Duodenal mucosa (tissue), 2 donors: ENCODE results near the gene MOB3A.

ENCODE experiments used
- H3K27ac ChIP-seq: one replicate; pipeline ENCODE4 v1.7.0; 2013; ENCODE audit warnings: low read depth, low read length
- H3K27me3 ChIP-seq, 2 donors: one replicate each; pipeline ENCODE4 v1.7.0; 2013; ENCODE audit warnings: low read length in 2 of 2, control low read depth in 1 of 2; ENCODE audit not compliant: insufficient read depth in 2 of 2, control insufficient read depth in 1 of 2
- H3K36me3 ChIP-seq, 2 donors: one replicate each; pipeline ENCODE4 v1.7.0; 2013; ENCODE audit warnings: low read length in 2 of 2, control low read depth in 1 of 2; ENCODE audit not compliant: insufficient read depth in 2 of 2, control insufficient read depth in 1 of 2
- H3K4me1 ChIP-seq, 2 donors: one replicate each; pipeline ENCODE4 v1.7.0; 2013; ENCODE audit warnings: low read length in 2 of 2, control low read depth in 1 of 2; ENCODE audit not compliant: insufficient read depth in 2 of 2, control insufficient read depth in 1 of 2
- H3K4me3 ChIP-seq, 2 donors: one replicate each; pipeline ENCODE4 v1.7.0; 2013; ENCODE audit warnings: low read length in 2 of 2, low read depth in 1 of 2
- H3K9ac ChIP-seq, 2 donors: one replicate each; pipeline ENCODE4 v1.7.0; 2013; ENCODE audit warnings: low read length in 2 of 2, low read depth in 1 of 2
- H3K9me3 ChIP-seq, 2 donors: one replicate each; pipeline ENCODE4 v1.7.0; 2013; ENCODE audit warnings: low read length in 2 of 2, control low read depth in 1 of 2; ENCODE audit not compliant: control insufficient read depth in 1 of 2

The MOB3A gene

DNA sequence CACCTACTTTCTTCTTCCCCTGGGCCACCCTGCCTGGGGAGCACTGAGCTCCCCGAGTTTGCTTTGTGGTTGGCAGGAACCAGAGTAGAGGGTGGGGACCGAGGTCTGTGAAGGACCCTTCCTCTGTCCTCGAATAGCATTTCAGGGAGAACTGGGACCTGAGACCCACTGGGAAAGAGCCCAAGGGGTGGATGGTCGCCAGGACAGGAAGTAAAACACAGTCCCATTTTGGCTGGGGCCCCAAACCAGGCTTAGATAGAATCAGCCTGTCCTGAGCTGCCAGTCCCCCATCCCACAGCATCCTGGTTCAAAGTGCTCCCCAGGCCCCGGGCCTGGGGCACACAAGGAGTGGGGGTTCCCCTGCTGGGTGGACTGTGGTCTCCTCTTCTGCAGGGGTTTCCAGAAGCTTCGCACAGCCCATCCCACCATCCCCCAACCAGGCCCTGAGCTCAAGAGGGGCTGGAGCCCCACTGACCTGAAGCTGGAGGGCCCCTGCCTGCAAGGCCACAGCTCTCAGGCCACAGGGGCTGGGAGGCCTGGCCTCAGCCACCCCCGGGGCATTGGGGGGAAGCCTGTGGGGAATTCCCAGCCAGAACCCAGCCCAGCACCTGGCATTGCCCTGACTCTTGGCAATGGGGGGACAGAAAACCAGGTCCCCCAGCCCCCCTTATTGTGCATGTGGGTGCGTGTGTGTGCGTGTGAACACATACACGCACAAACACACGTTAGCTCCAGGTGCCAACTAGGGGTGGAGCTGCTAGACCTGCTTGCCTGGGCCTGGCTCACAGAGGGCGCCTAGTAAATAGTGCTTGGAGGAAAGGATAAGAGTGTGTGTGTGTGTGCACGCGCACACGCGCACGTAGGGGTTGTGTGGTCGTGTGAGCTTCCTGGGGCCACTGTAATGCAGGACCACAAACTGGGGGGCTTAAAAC, 44.1 kb downstream of the MOB3A start:
- peak overlapping the region in 1 of 2 donors; percentile 56 for H3K4me3 ChIP-seq
- H3K27ac ChIP-seq = peak overlapping the region; percentile 90
- no peaks in the 10 kb centered on the region for H3K9me3 ChIP-seq
- H3K27me3 ChIP-seq = no peaks in the 10 kb centered on the region
- peak overlapping the region; percentile 57 to 80 for H3K9ac ChIP-seq
- H3K36me3 ChIP-seq = peaks cover 0 to 7% of the 10 kb centered on the region in 2 donors
- peaks cover 51 to 61% of the 10 kb centered on the region in 2 donors for H3K4me1 ChIP-seq

DNA sequence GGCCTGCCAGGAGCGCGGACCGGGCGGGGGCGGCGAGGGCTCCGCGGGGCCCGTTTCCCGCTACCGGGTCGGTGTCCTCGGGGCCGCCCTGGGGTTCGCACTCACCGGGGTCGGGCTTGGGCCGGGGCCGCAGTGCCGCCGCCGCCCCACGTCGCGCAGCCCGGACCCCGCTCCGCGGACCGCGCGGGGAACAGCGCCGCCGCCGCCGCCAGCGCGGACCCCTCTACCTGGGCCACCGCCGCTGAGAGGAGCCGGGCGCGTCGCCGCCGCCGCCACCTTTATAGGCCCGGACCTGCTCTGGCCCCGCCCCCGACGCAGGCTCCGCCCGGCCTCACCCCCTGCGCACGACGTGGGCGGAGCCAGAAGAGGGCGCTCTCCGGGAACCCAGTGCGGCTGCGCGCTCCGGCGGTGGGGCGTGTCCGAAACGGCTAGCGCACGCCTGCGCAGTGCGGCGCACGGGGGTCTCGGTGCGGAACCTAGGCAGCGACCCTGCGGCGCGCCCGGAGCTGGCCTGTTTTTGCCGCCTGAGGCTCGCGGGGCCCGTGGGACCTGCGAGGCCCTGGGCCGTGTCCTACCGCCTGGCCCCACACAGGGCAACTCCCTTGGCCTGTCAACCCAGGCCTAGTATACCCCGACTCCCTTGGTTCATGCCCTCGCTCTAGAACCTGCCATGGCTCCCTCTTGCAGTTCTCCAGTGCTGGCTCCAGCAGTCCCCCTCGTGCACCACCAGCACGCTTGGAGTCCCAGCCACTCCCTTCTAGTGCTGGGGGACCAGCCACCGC, 44.9 kb downstream of the MOB3A start, which contains the start of gene MKNK2:
TSS of gene MKNK2 (minus strand) at position 254 of the 782 bp plus-strand sequence. CDS start 393 bp downstream, outside the sequence.
- Histone ChIP-seq H3K27me3 (no peaks in the 10 kb centered on the region), H3K9me3 (no peaks in the 10 kb centered on the region), H3K4me3 (peak within 1 kb of the TSS; percentile 91 to 94), H3K4me1 (peaks cover 55 to 63% of the 10 kb centered on the region in 2 donors), H3K36me3 (peaks cover 6 to 12% of the 10 kb centered on the region in 2 donors), H3K9ac (peak within 1 kb of the TSS; percentile 98 to 100), H3K27ac (peak within 1 kb of the TSS; percentile 96)

DNA sequence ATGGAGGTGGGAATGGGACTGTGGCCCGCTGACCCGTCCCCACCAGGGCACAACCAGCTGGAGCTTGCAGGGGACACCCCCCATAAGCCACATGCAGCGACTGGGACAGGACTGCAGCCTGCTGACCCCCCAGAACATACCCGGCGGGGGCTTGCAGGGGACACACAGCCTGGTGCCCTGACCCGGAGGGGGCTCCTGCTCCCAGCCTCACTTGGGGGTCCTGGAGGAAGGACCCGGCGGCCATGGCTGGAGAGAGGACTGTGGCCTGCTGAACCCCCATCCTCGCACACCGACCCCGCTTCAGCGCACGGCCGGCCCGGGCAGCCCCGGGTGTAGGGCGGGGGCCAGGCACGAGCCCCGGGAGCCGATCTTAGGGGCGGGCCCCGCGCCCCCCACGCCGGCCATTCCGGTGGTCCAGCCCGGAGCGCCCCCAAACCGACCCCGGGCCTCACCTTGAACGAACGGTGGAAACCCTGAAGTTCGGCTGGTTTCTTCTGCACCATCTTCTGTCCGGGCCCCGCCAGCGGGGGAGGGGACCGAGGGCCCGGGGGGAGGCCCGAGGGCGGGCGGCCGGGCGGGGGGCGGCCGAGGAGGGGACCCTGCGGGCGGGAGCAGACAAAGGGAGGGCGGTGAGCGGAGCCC, 45.7 kb downstream of the MOB3A start:
- Histone ChIP-seq H3K36me3 (peaks cover 11 to 19% of the 10 kb centered on the region in 2 donors), H3K9ac (peak overlapping the region; percentile 98 to 100), H3K27me3 (no peaks in the 10 kb centered on the region), H3K4me3 (peak overlapping the region; percentile 91 to 94), H3K27ac (peak overlapping the region; percentile 96), H3K9me3 (no peaks in the 10 kb centered on the region), H3K4me1 (peaks cover 52 to 62% of the 10 kb centered on the region in 2 donors)

DNA sequence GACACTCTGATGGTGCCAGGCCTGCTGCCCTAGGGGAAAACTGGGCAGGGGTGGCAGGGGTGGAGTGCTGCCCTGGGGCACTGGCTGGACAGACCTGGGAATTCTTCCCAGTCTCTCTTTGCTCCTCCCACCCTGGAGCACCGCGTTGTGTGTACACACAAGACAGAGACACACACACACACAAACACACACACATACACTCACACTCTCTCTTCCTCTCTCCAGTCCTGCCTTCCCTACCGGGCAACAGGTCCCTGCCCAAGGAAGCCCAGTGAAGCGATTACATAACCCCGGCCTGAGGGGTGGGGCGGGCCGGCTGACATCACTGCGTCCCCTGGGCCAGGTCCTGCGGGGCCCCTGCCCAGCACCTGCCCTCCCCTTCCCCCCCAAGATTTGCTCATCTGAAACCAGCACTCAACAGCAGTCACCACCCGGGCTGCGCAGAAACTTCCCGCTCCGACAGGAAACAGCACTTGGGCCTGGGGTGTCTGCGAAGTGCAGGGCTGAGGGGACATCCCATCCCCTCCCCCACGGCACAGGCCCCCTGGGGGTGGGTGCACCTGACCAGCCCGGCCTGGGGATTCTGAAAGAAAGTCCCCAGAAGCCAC, 46.3 kb downstream of the MOB3A start:
- Histone ChIP-seq H3K36me3 (peaks cover 11 to 25% of the 10 kb centered on the region in 2 donors), H3K4me3 (peak overlapping the region; percentile 91 to 94), H3K27me3 (no peaks in the 10 kb centered on the region), H3K4me1 (peaks cover 53 to 64% of the 10 kb centered on the region in 2 donors), H3K9me3 (no peaks in the 10 kb centered on the region), H3K9ac (peak overlapping the region; percentile 98 to 100), H3K27ac (peak overlapping the region; percentile 96)

DNA sequence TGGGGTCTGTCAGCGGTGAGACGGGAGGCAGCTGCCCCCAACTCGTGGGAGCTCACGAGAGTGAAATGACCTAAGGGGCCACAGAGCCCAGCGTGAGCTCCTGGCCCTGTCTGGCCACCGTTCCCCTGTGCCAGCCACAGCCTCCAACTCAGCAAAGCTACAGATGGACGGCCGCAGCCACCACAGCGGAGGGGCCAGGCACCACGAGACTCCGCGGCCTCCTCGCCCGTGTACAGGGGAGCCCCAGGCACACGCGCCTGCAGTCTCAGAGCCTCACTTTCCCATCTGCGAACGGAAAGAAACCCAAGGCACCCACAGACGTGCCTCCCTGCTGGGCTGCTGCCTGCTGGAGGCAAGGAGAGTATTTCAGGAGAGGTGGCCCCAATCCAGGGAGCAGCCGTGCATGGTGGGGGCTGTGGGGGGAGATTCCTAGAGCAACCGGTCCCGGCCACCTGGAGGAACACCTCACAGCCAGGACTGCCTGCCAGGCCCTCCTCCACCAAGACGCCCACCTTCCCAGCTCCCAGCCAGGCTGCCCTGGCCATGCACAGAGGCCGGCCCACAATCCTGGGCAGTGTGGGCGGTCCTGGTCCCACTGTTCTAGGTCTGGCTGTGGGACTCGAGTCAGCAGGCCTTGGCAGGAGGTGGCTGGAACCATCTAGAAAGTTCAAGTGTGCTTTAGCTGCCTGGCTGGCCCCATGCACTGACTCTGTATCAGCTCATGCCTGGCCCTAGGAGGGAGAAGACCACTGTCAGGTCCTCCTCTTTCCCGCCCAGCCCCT, 47.0 kb downstream of the MOB3A start:
- peak overlapping the region; percentile 91 to 94 for H3K4me3 ChIP-seq
- H3K4me1 ChIP-seq = peaks cover 56 to 71% of the 10 kb centered on the region in 2 donors
- H3K9me3 ChIP-seq = no peaks in the 10 kb centered on the region
- H3K27ac ChIP-seq = peak overlapping the region; percentile 96
- peak overlapping the region; percentile 98 to 100 for H3K9ac ChIP-seq
- peaks cover 11 to 32% of the 10 kb centered on the region in 2 donors for H3K36me3 ChIP-seq
- H3K27me3 ChIP-seq = no peaks in the 10 kb centered on the region

DNA sequence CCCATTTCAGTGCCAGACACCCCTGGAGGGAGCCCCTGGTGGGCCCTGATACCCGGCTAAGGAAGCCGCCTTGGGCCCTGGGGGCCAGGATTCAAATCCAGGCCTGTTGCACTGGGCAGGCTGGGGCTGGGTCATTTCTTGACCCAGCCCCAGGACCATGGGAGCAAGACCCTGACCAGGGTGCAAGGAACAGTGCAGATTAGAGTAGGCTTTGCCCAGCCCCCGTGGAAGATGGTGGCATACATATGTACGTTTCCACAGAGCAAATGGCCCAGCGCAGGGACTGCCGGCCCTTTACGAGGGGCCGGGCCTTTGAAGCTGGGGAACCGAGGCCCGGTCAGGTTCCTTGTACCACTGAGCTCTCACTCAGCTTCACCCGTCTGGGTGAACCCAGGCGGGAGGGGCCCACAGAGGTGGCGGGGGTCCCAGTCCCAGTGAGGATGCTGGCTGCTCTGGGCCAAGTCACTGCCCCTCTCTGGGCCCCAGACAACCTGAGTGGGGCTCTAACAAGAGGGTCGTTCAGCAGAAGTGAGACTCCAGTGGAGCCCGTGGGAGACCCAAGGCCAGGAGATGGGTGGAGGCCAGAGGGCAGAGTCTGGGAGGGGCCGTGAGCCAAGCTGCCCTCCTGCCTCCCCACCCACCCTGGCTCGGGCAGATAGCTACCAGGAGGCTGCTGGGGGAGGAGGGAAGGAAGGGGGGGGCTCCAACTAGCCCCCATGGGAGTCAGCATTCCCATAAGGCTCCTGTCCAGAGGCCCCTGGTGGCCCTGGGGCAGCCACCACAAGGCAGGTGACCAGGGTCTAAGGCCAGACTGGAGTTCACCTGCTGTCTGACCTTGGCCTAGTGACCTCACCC, 47.8 kb downstream of the MOB3A start:
- Histone ChIP-seq H3K4me1 (peaks cover 59 to 72% of the 10 kb centered on the region in 2 donors), H3K27ac (peak overlapping the region; percentile 5), H3K36me3 (peaks cover 11 to 37% of the 10 kb centered on the region in 2 donors), H3K4me3 (peak overlapping the region; percentile 91 to 94), H3K9me3 (no peaks in the 10 kb centered on the region), H3K27me3 (no peaks in the 10 kb centered on the region), H3K9ac (peak overlapping the region; percentile 98 to 100)

DNA sequence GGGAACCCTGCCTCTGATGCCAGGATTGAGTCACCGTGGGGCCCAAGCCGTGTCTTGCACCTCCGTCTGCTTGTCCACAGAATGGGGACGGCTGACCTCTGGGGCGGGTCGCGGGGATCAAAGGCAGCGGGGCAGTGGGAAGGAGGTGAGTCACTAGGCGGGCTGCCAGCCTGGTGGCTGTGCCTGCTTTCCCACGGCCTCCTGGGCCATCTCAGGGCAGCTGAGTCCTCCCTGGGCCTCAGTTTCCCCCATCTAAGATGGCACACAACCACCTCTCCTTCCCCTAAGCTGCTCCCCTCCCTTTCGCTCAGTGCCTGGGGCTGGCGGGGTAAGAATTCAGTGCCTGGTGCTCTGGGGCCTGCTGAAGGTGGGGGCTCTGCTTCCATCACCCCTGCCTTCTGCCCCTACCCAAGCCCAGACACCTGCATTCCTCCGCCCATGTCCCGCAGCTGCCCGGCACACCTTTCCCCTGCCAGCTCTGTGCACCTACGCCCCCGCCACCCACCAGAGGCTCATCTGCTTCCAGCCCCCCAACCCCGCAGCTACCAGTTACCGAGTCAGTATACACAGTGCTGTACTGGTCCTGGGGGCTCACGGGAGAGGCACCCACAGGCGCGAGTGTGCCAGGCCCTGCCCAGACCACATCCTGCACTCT, 48.5 kb downstream of the MOB3A start:
- Histone ChIP-seq H3K9me3 (no peaks in the 10 kb centered on the region), H3K27ac (peak overlapping the region; percentile 30), H3K36me3 (peaks cover 11 to 44% of the 10 kb centered on the region in 2 donors), H3K27me3 (no peaks in the 10 kb centered on the region), H3K4me1 (peaks cover 66 to 80% of the 10 kb centered on the region in 2 donors), H3K9ac (peak overlapping the region; percentile 49 to 100), H3K4me3 (peak overlapping the region in 1 of 2 donors; percentile 94)

DNA sequence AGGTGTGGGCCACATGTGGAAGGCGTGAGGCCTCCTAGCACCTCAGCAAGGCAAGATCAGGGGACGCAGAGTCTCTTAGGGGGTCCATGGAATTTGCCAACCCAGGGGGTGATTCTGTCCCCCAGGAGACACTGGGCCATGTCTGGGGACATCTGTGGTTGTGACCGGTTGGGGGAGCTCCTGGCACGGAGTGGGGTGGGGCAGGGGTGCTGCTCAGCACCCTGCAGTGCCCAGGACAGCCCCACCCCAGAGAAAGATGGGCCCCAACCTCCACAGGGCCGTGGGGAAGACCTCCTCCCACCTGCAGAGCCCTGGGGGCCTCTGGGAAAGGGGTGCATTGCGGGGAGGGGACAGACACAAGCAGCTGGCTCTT, 49.1 kb downstream of the MOB3A start:
- Histone ChIP-seq H3K9ac (peak overlapping the region in 1 of 2 donors; percentile 49), H3K27ac (peak overlapping the region; percentile 30), H3K36me3 (peaks cover 11 to 44% of the 10 kb centered on the region in 2 donors), H3K9me3 (no peaks in the 10 kb centered on the region), H3K4me1 (peaks cover 65 to 78% of the 10 kb centered on the region in 2 donors), H3K4me3 (peak overlapping the region in 1 of 2 donors; percentile 94), H3K27me3 (no peaks in the 10 kb centered on the region)
